SK-MEL-5 (cell line): ENCODE results near the gene FANCC. TPM values are rescaled to one million over a fixed set of nuclear protein-coding genes. Genes with fewer than 3 reads are reported as not detected.
A peak's percentile ranks its signal among the peaks of the same experiment; 100 is the strongest.

Experiments
- DNase-seq: peaks from one replicate; pipeline ENCODE4 v3.0.0-alpha.2; 2016; ENCODE audit warnings: low read depth, low spot score
- in situ Hi-C: cut with HindIII; loops from 2 replicates; pipeline ENCODE4 v1.10.0; 2016; ENCODE audit warnings: low sequenced_read_pairs, high pct_unique_total_duplicates, low pct_unique_long_range_greater_than_20kb
- total RNA-seq: library from RNA; depleted of rRNA; stranded (reverse); fragments of >200 nt; shearing (Covaris generic); gene quantifications from 2 replicates; pipeline ENCODE4 v1.2.3, GENCODE V29; 2014

The FANCC gene
- total RNA-seq, 1 experiment from 2014 or later = 4.6 TPM

GRCh38 chr9:95093586-95093985 is 223.9 kb downstream of the FANCC start:
- in situ Hi-C loops = no loop called here
- DNase-seq = no peak

GRCh38 chr9:95092262-95093072 is 225.0 kb downstream of the FANCC start:
- peak; percentile 79 for DNase-seq
- in situ Hi-C loops = no loop called here

- DNase-seq = no peak
- in situ Hi-C loops = no loop called here
These were observed 225.8 kb downstream of the FANCC start for GRCh38 chr9:95091601-95092261.

GRCh38 chr9:95090871-95091577 is 226.5 kb downstream of the FANCC start:
- in situ Hi-C loops = no loop called here
- DNase-seq = no peak

- no peak for DNase-seq
- in situ Hi-C loops = no loop called here
These were observed 227.3 kb downstream of the FANCC start for GRCh38 chr9:95090023-95090791.

- in situ Hi-C loops = no loop called here
- DNase-seq = no peak
These were observed 228.1 kb downstream of the FANCC start for GRCh38 chr9:95089257-95090022.

GRCh38 chr9:95088421-95089161 is 228.9 kb downstream of the FANCC start:
- in situ Hi-C loops = no loop called here
- DNase-seq = no peak

GRCh38 chr9:95087659-95088242 is 229.8 kb downstream of the FANCC start:
- no peak for DNase-seq
- in situ Hi-C loops = no loop called here

- in situ Hi-C loops = no loop called here
- DNase-seq = peak; percentile 92
These were observed 230.9 kb downstream of the FANCC start for GRCh38 chr9:95086564-95086955.

- in situ Hi-C loops = no loop called here
- no peak for DNase-seq
These were observed 231.5 kb downstream of the FANCC start for GRCh38 chr9:95085861-95086563.

GRCh38 chr9:95085036-95085770 is 232.3 kb downstream of the FANCC start:
- in situ Hi-C loops = no loop called here

GRCh38 chr9:95084254-95084934 is 233.1 kb downstream of the FANCC start:
- in situ Hi-C loops = no loop called here
- no peak for DNase-seq

More at GRCh38 chr9:95085036-95085770, 232.3 kb downstream of the FANCC start:
- DNase-seq = no peak

GRCh38 chr9:95083086-95083768 is 234.3 kb downstream of the FANCC start:
- DNase-seq = no peak
- in situ Hi-C loops = no loop called here
